GM21737 (cell line): ENCODE measurements around the gene HK1.
"Not testable (repeated sequence)": the region's sequence is repeated elsewhere in the genome, so short reads cannot be mapped to it uniquely, and the experiment has no call there.

ENCODE experiments used
- ATAC-seq: cut with Tn5 transposase; IDR thresholded peaks from one replicate; pipeline ENCODE4 v1.9.1; 2021; ENCODE audit warnings: mild to moderate bottlenecking, moderate library complexity; ENCODE audit not compliant: unreplicated experiment

The HK1 gene

GRCh38 chr10:69278446-69278963, at the start of gene HK1:
Gene HK1, plus strand, starts transcription at chr10:69278496.
- no peak for ATAC-seq

- ATAC-seq, result no peak
Measured at GRCh38 chr10:69229616-69229916, 48.7 kb upstream of the HK1 start.

GRCh38 chr10:69230128-69230527, 48.2 kb upstream of the HK1 start:
- no peak for ATAC-seq

- ATAC-seq, result no peak
Measured at GRCh38 chr10:69232252-69232651, 46.0 kb upstream of the HK1 start.

- ATAC-seq, result no peak
Measured at GRCh38 chr10:69232736-69233480, 45.4 kb upstream of the HK1 start.

- ATAC-seq, result no peak
Measured at GRCh38 chr10:69234447-69234846, 43.8 kb upstream of the HK1 start.

- peak; percentile 86 for ATAC-seq
Measured at GRCh38 chr10:69237528-69238159, 40.7 kb upstream of the HK1 start.

GRCh38 chr10:69239136-69239535, 39.2 kb upstream of the HK1 start:
- no peak for ATAC-seq

- ATAC-seq, result no peak
Measured at GRCh38 chr10:69239816-69240434, 38.4 kb upstream of the HK1 start.

- ATAC-seq, result no peak
Measured at GRCh38 chr10:69240455-69240854, 37.8 kb upstream of the HK1 start.

- no peak for ATAC-seq
Measured at GRCh38 chr10:69241575-69241974, 36.7 kb upstream of the HK1 start.

- ATAC-seq, result no peak
Measured at GRCh38 chr10:69242040-69242851, 36.0 kb upstream of the HK1 start.

- ATAC-seq, result no peak
Measured at GRCh38 chr10:69242852-69243212, 35.5 kb upstream of the HK1 start.

GRCh38 chr10:69243817-69244216, 34.5 kb upstream of the HK1 start:
- ATAC-seq, result no peak

- ATAC-seq, result no peak
Measured at GRCh38 chr10:69246036-69246435, 32.3 kb upstream of the HK1 start.

- ATAC-seq, result no peak
Measured at GRCh38 chr10:69246581-69247312, 31.5 kb upstream of the HK1 start.

GRCh38 chr10:69247313-69247710, 31.0 kb upstream of the HK1 start:
- ATAC-seq, result no peak

GRCh38 chr10:69248117-69248730, 30.1 kb upstream of the HK1 start:
- ATAC-seq, result no peak

- ATAC-seq, result no peak
Measured at GRCh38 chr10:69250041-69250440, 28.3 kb upstream of the HK1 start.

- ATAC-seq, result not testable (repeated sequence)
Measured at GRCh38 chr10:69251417-69251816, 26.9 kb upstream of the HK1 start.
